Hepatocyte (in vitro differentiated cells): ENCODE measurements around the gene LY6G6C.

ENCODE experiments used
- EZH2 ChIP-seq: fragments of 200-600 bp; sonication (generic); IDR thresholded peaks from 2 replicates; pipeline ENCODE4 v1.6.1; 2016; ENCODE audit warnings: antibody characterized with exemption, mild to moderate bottlenecking, borderline replicate concordance
- EZH2phosphoT487 ChIP-seq: fragments of 200-600 bp; sonication (generic); IDR thresholded peaks from one replicate; pipeline ENCODE4 v1.6.1; 2018; ENCODE audit warnings: antibody characterized with exemption, mild to moderate bottlenecking, low read depth, moderate library complexity; ENCODE audit not compliant: unreplicated experiment, severe bottlenecking
- TF ChIP-seq, protein P1 (sequence below): fragments of 200-600 bp; sonication (generic); IDR thresholded peaks from 2 replicates; pipeline ENCODE4 v1.5.1; 2016; ENCODE audit warnings: antibody characterized with exemption, mild to moderate bottlenecking; ENCODE audit not compliant: poor library complexity

GRCh38 chr6:31713465-31713864, 8.1 kb downstream of the LY6G6C start:
- TF ChIP-seq, protein P1, sequence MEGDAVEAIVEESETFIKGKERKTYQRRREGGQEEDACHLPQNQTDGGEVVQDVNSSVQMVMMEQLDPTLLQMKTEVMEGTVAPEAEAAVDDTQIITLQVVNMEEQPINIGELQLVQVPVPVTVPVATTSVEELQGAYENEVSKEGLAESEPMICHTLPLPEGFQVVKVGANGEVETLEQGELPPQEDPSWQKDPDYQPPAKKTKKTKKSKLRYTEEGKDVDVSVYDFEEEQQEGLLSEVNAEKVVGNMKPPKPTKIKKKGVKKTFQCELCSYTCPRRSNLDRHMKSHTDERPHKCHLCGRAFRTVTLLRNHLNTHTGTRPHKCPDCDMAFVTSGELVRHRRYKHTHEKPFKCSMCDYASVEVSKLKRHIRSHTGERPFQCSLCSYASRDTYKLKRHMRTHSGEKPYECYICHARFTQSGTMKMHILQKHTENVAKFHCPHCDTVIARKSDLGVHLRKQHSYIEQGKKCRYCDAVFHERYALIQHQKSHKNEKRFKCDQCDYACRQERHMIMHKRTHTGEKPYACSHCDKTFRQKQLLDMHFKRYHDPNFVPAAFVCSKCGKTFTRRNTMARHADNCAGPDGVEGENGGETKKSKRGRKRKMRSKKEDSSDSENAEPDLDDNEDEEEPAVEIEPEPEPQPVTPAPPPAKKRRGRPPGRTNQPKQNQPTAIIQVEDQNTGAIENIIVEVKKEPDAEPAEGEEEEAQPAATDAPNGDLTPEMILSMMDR: no peak
- TF ChIP-seq EZH2: no peak
- no peak for TF ChIP-seq EZH2phosphoT487
